Thoracic aorta endothelial cell (primary cell): ENCODE data around the gene FAM149B1. TPM values are rescaled to one million over a fixed set of nuclear protein-coding genes. Genes with fewer than 3 reads are reported as not detected.

Experiments used
- small RNA-seq: library from RNA; depleted of rRNA; stranded (forward); fragments of <200 nt; gene quantifications from one replicate; pipeline ENCODE3, GENCODE V24; 2012
- total RNA-seq: library from RNA; depleted of rRNA; stranded (reverse); fragments of >200 nt; gene quantifications from 2 replicates; pipeline ENCODE4 v1.2.3, GENCODE V29; 2012

FAM149B1 gene
- total RNA-seq = 24.9 and 28.6 TPM in 2 replicates

DNA sequence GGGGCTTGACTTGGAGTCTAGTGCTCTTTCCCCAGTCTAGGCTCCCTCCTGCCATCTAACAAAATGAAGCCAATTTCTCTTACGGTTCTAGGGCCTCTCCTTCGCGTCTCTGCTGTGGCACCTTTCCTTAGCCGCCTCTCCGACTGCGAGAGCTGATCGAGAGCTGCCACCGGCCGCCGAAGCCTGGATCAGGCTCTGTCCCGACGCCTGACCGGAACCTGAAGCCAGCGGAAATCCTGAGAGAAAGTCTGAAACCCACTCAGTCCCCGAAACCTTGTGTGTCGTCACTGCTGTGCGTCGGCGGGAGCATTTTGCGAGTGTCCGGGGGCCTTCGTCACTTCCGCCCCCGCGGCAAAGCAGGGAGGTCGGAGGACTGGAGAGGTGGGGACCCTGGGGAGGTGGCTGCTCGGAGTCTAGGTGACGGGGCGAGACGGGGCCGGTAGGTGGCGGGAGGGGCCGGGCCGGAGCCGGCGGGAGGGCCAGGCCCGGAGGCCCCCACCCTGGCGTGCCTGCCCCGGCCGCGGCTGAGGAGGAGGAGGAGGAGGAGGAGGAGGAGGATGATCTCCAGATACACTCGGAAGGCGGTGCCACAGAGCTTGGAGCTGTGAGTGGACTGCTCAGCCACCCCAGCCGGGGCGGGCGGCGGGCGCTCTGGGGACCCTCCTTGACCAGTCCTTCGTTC lies at the start of gene FAM149B1, which contains the start of gene ECD:
TSS of gene FAM149B1 (plus strand) at position 337 of the 682 bp plus-strand sequence. CDS start at position 558, 221 bp downstream.
TSS of gene ECD (minus strand) at position 226 of the 682 bp plus-strand sequence. CDS start 4,071 bp downstream, outside the sequence.

DNA sequence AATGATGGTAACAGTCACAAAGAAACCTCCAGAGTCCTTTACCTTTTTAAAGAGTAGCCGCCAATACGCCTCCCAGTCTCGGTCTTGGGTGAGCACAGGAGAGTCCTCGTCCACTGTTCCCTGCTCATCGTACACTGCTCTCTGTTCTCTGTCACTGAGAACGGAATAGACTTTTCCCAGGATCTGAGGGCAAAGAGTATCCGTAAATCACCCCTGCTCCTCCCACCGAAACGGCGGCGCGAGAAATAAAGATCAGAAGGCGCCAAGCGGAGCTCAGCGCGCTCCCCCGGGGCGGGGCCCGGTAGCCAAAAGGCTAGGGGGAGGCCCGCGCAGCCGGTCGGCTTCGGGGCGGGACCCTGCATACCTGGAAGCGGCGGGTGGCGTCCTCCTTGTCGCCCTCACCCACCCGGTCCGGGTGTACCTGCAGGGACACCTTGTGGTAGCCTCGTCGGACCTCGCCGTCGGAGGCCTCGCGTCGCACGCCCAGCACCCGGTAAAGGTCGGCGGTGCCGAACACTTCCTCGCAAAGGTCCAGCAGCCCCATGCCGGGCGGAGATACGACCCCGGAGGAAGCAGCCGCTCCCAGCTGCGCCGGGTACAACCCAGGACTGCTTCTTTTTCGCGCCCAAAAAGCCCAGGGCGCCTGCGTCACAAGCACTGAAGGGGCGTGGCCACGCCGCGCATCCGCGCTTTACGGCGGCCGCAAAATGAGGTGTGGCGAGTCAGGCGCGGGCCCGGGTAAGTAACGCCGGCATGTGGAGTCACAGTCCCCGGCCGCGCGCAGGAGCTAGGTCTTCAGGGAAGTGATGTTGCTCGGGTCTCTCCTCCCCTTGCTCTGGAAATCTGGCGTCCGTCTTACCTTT lies 79.0 kb downstream of the FAM149B1 start, which contains the start of gene DNAJC9:
TSS of gene DNAJC9 (minus strand) at position 610 of the 863 bp plus-strand sequence. CDS start at position 544, 66 bp downstream.

DNA sequence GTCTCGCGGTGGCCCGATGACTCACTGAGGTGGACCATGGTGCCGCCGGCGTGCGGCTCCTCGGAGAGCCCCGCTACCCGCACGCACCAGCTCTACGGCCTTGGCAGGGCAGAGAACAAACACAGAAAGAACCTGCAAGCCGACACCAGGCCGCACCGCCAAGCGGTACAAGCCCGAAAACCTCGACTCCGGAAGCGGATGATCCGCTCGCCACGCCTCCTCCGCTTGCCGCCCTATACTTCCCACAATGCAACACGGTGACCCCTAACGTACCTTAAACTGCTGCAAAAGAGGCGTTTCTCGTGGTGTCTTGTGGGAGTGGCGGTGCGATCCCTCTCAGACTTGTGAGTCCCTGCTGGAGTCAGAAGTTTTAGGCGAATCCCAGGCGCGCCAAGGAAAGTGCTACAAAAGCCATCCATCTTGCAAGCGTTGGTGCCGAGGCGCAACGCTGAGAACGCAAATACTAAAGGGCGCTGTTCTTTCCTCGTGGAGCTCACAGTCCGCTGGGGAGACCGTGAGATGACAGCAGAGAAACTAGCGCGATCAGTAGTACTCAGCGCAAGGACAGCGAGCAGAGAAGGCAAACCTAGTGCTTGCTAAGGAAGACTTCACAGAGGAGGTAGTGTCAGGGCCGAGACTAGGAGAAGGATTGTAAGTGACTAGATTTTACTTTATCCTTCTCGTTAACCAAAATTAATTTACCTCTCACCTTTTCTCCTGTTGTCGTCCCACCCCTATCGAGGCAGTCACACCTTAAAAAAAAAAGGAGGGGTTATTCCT lies 84.7 kb downstream of the FAM149B1 start, which contains the start of gene MRPS16:
TSS of gene MRPS16 (minus strand) at position 200 of the 780 bp plus-strand sequence. CDS start at position 38, 162 bp downstream.

Small RNAs within 50 kb of the gene (small RNA-seq; reads per million reads assigned to genes)
- gene RF00019 (not detected), gene RNU6-833P (not detected), gene SNORA11F (668 reads per million, percentile 99 among the genes with 10 or more reads in this experiment)

Other genes with a start within 250 kb of the FAM149B1 start
- gene PLA2G12B, start 213.3 kb upstream of the FAM149B1 start, total RNA-seq = not detected in 2 replicates
- 89.1 and 141 TPM in 2 replicates for gene P4HA1, start 71.3 kb upstream of the FAM149B1 start, total RNA-seq
- gene NUDT13, start 57.7 kb upstream of the FAM149B1 start, total RNA-seq = 1.6 and 2.0 TPM in 2 replicates
- gene ECD, start 111 bp upstream of the FAM149B1 start, total RNA-seq = 62.1 and 64.5 TPM in 2 replicates
- 59.7 and 66.5 TPM in 2 replicates for gene DNAJC9, start 79.1 kb downstream of the FAM149B1 start, total RNA-seq
- 75.1 and 95.6 TPM in 2 replicates for gene MRPS16, start 84.5 kb downstream of the FAM149B1 start, total RNA-seq
- gene CFAP70, start 190.7 kb downstream of the FAM149B1 start, total RNA-seq = 0.40 and 0.43 TPM in 2 replicates
- gene ANXA7, start 245.9 kb downstream of the FAM149B1 start, total RNA-seq = 86.0 and 108 TPM in 2 replicates